ENCODE data around the gene RAB44. TPM values are rescaled to one million over a fixed set of nuclear protein-coding genes. Genes with fewer than 3 reads are reported as not detected.
A peak's percentile ranks its signal among the peaks of the same experiment; 100 is the strongest.

The RAB44 gene
- total RNA-seq, 1 experiment from 2014 or later, result not detected

DNA sequence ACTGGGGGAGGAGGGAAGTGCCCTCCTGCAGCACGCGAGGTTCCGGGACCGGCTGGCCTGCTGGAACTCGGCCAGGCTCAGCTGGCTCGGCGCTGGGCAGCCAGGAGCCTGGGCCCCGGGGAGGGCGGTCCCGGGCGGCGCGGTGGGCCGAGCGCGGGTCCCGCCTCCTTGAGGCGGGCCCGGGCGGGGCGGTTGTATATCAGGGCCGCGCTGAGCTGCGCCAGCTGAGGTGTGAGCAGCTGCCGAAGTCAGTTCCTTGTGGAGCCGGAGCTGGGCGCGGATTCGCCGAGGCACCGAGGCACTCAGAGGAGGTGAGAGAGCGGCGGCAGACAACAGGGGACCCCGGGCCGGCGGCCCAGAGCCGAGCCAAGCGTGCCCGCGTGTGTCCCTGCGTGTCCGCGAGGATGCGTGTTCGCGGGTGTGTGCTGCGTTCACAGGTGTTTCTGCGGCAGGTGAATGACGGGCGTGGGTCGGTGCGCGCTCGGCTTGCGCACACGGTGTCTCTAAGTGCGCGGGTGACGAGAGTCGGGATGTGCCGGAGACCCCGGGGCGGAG lies 19.1 kb upstream of the RAB44 start, which contains the start of gene CDKN1A:
Gene CDKN1A, plus strand, starts transcription at position 227 of the 555 bp plus-strand sequence. CDS start 5,388 bp downstream, outside the sequence.
- in situ Hi-C loops (cut with HindIII; ENCODE audit: low pct_unique_long_range_greater_than_20kb, low sequenced_read_pairs) (no loop called here), intact Hi-C loops (cut with micrococcal nuclease; ENCODE audit: unreplicated experiment) (loop anchor here (2.0 kb wide), 1 partner anchor 56 kb away; no protein-coding TSS in a partner anchor)
- no TSS peak for BruUV-seq (replicated peaks)
- Histone ChIP-seq H3K36me3 (ENCODE audit: control insufficient read depth, insufficient read depth, low read length) (no peaks in the 10 kb centered on the region; the same call in 1 of the 2 replicates), H3K27ac (ENCODE audit: low read length) (peak within 1 kb of the TSS; percentile 75), H3K4me3 (ENCODE audit: low read depth in 2 of 2, low read length in 2 of 2) (peak within 1 kb of the TSS; percentile 77 to 89), H3K4me1 (ENCODE audit: control insufficient read depth, insufficient read depth, low read length) (peaks cover 38% of the 10 kb centered on the region), H3K27me3 (ENCODE audit: control insufficient read depth, insufficient read depth, low read length) (no peaks in the 10 kb centered on the region), H3K9me3 (ENCODE audit: control insufficient read depth, insufficient read depth, low read depth, low read length) (no peaks in the 10 kb centered on the region)
- CTCF ChIA-PET, result interaction anchor here (0.6 kb wide), 1 partner anchor 26 kb away, joined by 5 read pairs; no protein-coding TSS in a partner anchor
- POLR2A ChIA-PET, result interaction anchor here (0.6 to 1.0 kb wide), 3 partner anchors 33 to 418 kb away, joined by 3 to 6 read pairs (median 4); no protein-coding TSS in a partner anchor
- DNase-seq (ENCODE audit: low read depth, low spot score) (no peak), ATAC-seq (peak; percentile 88)
- TF ChIP-seq CTCF (IDR thresholded peaks at IDR 0.05) (no peak), REST (IDR thresholded peaks at IDR 0.05; ENCODE audit: insufficient read depth in 1 of 2, low read depth in 2 of 2, low read length in 1 of 2) (0 out of 4 replicates have a peak, but pooled peaks of 1 of the 2 experiments have one; percentile 40), POLR2AphosphoS5 (IDR thresholded peaks at IDR 0.05; ENCODE audit: low read depth, low read length) (peak; percentile 93), SIN3A (IDR thresholded peaks at IDR 0.05; ENCODE audit: borderline replicate concordance, insufficient read depth, low read depth, low read length) (peak; percentile 94; the same call in 1 of the 2 replicates), TCF7L2 (IDR thresholded peaks at IDR 0.05; ENCODE audit: low read depth, low read length) (no peak)

DNA sequence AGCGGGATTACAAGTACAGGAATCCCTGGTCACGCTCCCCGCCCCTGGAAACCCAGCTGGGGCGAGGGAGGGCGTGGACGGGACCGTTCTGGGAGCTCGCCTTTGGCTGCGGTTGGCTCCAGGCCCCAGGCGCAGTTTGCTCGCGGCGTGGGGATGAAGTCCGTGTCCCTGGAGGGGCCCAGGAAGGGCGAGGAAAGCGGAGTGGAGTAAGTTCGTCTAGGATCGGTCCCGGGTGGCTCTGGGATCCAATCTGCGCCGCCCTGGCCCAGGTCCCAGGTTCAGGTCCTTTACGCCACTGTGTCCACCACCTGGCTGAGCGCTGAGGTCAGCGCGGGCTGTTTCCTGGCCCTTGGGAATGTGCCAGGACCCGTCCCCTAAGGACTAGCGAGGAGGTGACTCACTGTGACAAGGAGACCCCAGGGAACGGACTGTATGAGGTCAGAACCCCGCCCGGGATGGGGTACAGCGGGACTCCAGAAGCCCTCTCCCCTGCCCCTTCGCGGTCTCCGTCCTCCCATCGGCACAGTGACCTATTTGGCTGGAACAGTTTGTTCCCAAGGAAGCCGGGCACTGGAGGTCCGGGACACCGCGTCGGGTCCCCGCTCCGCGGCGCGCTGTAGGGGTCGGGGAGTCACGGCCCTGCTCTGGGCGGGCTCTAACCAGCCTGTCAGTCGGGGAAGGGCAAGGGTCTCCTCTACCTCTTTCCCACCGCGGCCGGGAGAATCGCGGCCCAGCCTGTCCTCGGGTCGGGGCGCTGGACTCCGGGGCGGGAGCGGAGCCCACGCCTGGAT lies 18.4 kb upstream of the RAB44 start:
- POLR2A ChIA-PET, result interaction anchor here (0.7 to 1.0 kb wide), 3 partner anchors 32 to 64 kb away, joined by 3 to 13 read pairs (median 3); no protein-coding TSS in a partner anchor
- CTCF ChIA-PET, result interaction anchor here (0.6 to 0.7 kb wide), 4 partner anchors 27 to 66 kb away, joined by 5 to 6 read pairs (median 5); no protein-coding TSS in a partner anchor
- in situ Hi-C loops (cut with HindIII; ENCODE audit: low pct_unique_long_range_greater_than_20kb, low sequenced_read_pairs), result no loop called here
- TF ChIP-seq SIN3A (IDR thresholded peaks at IDR 0.05; ENCODE audit: borderline replicate concordance, insufficient read depth, low read depth, low read length) (no peak; the same call in 1 of the 2 replicates), TCF7L2 (IDR thresholded peaks at IDR 0.05; ENCODE audit: low read depth, low read length) (no peak), POLR2AphosphoS5 (IDR thresholded peaks at IDR 0.05; ENCODE audit: low read depth, low read length) (no peak; the same call in 1 of the 2 replicates), REST (IDR thresholded peaks at IDR 0.05; ENCODE audit: insufficient read depth in 1 of 2, low read depth in 2 of 2, low read length in 1 of 2) (no peak), CTCF (IDR thresholded peaks at IDR 0.05) (no peak)
- ATAC-seq, result peak; percentile 55
- Histone ChIP-seq H3K4me1 (ENCODE audit: control insufficient read depth, insufficient read depth, low read length) (peaks cover 41% of the 10 kb centered on the region), H3K4me3 (ENCODE audit: low read depth in 2 of 2, low read length in 2 of 2) (peak overlapping the region; percentile 77 to 89), H3K9me3 (ENCODE audit: control insufficient read depth, insufficient read depth, low read depth, low read length) (no peaks in the 10 kb centered on the region), H3K27ac (ENCODE audit: low read length) (peak overlapping the region; percentile 73), H3K36me3 (ENCODE audit: control insufficient read depth, insufficient read depth, low read length) (no peaks in the 10 kb centered on the region; the same call in 1 of the 2 replicates), H3K27me3 (ENCODE audit: control insufficient read depth, insufficient read depth, low read length) (no peaks in the 10 kb centered on the region)
- no TSS peak for BruUV-seq (replicated peaks)
- no peak for DNase-seq (ENCODE audit: low read depth, low spot score)
- intact Hi-C loops (cut with micrococcal nuclease; ENCODE audit: unreplicated experiment), result loop anchor here (2.0 kb wide), 1 partner anchor 56 kb away; no protein-coding TSS in a partner anchor
